Adipose tissue (tissue), 3 donors: ENCODE data around the gene MAPK8IP3. TPM values are rescaled to one million over a fixed set of nuclear protein-coding genes. Genes with fewer than 3 reads are reported as not detected.

Experiments
- H3K27ac ChIP-seq: one replicate; pipeline ENCODE4 v1.5.1; 2013; ENCODE audit warnings: low read depth, low read length
- WGBS, 3 donors: extraction: QIAGEN DNeasy Blood & Tissue Kit; methylation state at CpG; one replicate each; pipeline ENCODE4 v1.1.7; 2013; 5-methylcytosine and 5-hydroxymethylcytosine counted together
- polyA plus RNA-seq, 3 donors: library from polyadenylated mRNA; stranded (reverse); fragments of 200-250 nt; gene quantifications; one replicate each; pipeline ENCODE4 v1.2.3, GENCODE V29; 2013
- donor health status: healthy with polysubstance abuse.
- donor health status: Bipolar disorder and iron deficiency.
- donor health status: healthy.

The MAPK8IP3 gene
- polyA plus RNA-seq, 3 donors: 34.6 to 60.5 (median 43.7) TPM

GRCh38 chr16:1746693-1747195 is 40.7 kb downstream of the MAPK8IP3 start:
- 90 to 93% (median 93%) methylated on average over 30 to 31 of the region's 31 CpGs for WGBS, 3 donors
- H3K27ac ChIP-seq: no peak overlapping the region

DNA sequence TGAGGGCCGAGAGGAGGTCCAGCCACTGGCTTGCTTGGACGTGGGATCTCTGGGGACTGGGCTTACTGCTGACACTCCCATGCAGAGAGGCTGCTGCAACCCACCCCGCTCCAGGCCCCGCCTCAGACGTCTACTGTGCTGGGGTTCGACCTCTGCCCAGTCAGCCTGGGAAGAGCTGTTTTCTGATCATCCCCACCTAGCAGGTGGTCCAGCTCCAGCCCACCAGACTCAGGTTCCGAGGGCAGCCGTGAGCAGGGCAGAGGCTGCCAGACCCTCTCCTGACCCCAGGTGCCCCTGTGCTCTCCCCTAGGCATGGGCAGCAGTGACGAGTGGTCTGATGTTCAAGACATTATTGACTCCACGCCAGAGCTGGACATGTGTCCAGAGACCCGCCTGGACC is 41.9 kb downstream of the MAPK8IP3 start:
- H3K27ac ChIP-seq: no peak overlapping the region
- 82 to 84% (median 83%) methylated on average over 11 of the region's 11 CpGs for WGBS, 3 donors

GRCh38 chr16:1749152-1750117 is 43.4 kb downstream of the MAPK8IP3 start:
- no peak overlapping the region for H3K27ac ChIP-seq
- 95 to 96% (median 96%) methylated on average over 29 of the region's 29 CpGs for WGBS, 3 donors

- no peak overlapping the region for H3K27ac ChIP-seq
- WGBS, 3 donors: 93 to 95% (median 95%) methylated on average over 16 of the region's 16 CpGs
Observed at GRCh38 chr16:1751946-1752345, 46.0 kb downstream of the MAPK8IP3 start.

GRCh38 chr16:1752853-1753252 is 46.9 kb downstream of the MAPK8IP3 start:
- H3K27ac ChIP-seq: no peak overlapping the region
- WGBS, 3 donors: 93 to 96% (median 94%) methylated on average over 14 of the region's 14 CpGs

DNA sequence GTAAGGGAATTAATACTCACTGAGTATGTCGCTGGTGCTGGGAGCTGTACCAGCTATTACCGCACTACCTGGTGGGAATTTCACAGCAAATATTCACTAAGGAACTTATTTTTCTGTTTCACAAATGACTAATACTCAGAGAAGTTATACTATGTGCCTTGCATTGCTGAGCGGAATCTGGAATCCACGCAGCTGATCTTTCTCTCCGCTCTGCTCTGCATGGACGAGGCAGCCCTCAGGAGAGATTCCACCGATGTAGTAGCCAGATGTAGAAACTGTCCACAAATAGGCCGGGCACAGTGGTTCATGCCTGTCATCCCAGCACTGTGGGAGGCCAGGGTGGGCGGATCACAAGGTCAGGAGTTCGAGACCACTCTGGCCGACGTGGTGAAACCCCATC is 48.2 kb downstream of the MAPK8IP3 start:
- WGBS, 3 donors: 89 to 96% (median 96%) methylated on average over 12 of the region's 12 CpGs
- H3K27ac ChIP-seq: no peak overlapping the region

DNA sequence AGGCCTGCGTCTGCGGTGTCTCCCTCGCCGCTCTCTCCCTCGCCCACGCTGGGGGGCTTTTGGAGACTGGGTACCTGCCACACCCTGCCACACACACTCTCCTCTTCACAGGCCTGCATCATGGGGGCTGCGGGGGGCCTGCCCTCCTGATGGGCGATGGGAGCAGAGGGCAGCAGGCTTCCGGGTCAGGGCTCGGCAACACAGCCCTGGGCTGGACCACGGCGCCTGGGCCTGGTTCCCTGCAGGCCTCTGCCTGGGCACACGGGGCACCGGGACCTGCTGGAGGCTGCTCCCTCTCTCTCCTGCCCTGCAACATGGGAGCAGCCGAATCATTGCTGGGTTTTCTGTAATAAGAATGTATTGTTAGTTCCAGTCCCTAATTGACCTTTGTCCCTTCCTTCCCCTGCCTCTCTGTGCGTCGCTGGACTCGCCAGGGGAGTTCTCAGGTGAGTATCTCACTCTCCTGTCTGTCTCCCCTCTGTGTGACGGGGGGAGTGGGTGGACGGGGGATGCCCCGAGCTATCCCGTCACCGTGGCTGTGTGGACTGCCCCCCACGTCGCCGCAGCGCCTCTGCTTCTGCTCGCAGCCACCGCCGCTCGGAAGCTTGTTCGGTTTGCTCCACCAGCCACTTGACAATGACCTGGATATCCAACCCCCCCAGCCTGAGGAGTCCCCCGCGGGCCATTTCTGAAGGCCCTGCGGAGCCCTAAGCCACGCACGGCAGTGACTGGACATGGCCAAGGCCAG is 51.9 kb downstream of the MAPK8IP3 start:
- 86 to 95% (median 91%) methylated on average over 33 to 37 of the region's 37 CpGs for WGBS, 3 donors
- H3K27ac ChIP-seq: no peak overlapping the region

GRCh38 chr16:1758923-1759322 is 52.9 kb downstream of the MAPK8IP3 start:
- no peak overlapping the region for H3K27ac ChIP-seq
- WGBS, 3 donors: 92 to 95% (median 93%) methylated on average over 18 of the region's 18 CpGs

- 94 to 96% (median 95%) methylated on average over 21 of the region's 21 CpGs for WGBS, 3 donors
- H3K27ac ChIP-seq: no peak overlapping the region
Observed at GRCh38 chr16:1759511-1759910, 53.5 kb downstream of the MAPK8IP3 start.

DNA sequence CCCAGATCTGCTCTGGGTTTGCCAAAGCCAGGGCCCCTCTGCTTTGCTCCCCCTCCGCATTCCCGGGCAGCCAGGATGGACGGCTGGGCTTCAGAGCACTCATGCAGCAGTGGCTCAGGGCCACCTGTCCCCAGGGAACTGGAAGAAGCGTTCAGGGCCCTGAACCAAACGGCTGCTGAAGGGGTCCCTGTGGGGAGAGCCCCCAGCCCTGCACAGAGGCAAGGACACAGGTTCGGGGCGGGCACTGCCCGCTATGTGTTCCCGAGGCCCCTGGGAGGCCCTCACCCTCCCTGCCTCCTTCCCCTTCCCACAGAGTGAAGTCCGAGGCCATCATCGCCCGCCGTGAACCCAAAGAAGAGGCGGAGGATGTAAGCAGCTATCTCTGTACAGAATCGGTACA is 54.9 kb downstream of the MAPK8IP3 start:
- no peak overlapping the region for H3K27ac ChIP-seq
- WGBS, 3 donors: 90 to 94% (median 90%) methylated on average over 11 to 15 of the region's 15 CpGs

DNA sequence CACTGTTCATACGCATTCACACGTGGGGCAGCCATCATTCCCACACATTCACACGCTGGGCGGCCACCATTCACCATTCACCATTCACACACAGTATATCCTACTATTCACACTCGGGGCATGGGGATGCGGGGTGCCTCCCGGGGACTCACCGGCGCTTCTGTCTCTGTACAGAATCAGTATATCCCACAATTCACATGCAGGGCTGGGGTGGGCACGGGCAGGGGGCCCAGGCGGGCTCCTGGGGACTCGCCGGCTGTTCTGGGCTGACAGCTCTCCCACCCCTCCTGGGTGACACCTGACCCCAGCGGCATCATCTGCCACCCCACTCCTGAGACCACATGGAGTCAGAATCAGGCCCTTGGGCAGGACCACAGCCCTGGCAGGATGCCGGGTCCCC is 55.8 kb downstream of the MAPK8IP3 start:
- WGBS, 3 donors: 93 to 96% (median 94%) methylated on average over 11 to 15 of the region's 15 CpGs
- no peak overlapping the region for H3K27ac ChIP-seq

- no peak overlapping the region for H3K27ac ChIP-seq
- WGBS, 3 donors: 88 to 92% (median 88%) methylated on average over 30 of the region's 30 CpGs
Observed at GRCh38 chr16:1762196-1762878, 56.3 kb downstream of the MAPK8IP3 start.

- WGBS, 3 donors: 87 to 89% (median 88%) methylated on average over 23 to 24 of the region's 24 CpGs
- H3K27ac ChIP-seq: no peak overlapping the region
Observed at GRCh38 chr16:1762879-1763520, 57.0 kb downstream of the MAPK8IP3 start.

DNA sequence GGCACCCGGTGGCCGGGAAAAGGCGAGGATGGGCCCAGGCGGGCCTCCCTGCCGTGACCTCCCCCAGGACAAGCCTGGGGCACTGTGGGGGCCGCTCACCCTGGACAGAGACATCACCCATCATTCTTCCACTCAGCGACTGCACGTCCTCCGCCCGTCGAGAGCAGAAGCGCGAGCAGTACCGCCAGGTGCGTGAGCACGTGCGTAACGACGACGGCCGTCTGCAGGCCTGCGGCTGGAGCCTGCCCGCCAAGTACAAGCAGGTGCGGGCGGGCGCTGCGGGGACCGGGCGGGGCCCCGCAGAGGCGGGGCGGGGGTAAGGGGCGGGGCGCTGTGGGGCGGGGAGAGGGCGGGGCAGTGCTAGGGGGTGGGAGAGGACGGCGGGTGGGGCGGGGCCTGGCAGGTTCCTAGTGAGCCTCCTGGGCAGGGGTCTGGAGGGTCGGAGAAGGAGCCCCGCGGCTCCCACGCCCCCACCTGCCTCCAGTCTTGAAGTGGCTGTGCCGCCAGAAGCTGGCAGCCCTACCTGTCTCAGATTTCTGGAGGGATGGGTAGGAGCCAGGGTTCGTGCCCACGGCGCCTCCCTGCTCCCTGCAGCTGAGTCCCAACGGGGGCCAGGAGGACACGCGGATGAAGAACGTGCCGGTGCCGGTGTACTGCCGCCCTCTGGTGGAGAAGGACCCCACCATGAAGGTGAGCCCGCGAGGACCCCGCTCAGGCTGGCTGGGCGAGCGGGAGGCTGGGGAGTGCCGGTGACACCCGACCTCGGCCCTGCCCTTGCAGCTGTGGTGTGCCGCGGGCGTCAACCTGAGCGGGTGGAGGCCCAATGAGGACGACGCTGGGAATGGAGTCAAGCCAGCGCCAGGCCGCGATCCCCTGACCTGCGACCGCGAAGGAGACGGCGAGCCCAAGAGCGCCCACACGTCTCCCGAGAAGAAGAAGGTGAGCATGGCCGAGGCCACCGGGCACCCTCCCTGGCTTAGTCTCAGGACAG is 57.8 kb downstream of the MAPK8IP3 start:
- 82 to 85% (median 84%) methylated on average over 60 to 81 of the region's 81 CpGs for WGBS, 3 donors
- H3K27ac ChIP-seq: no peak overlapping the region

- no peak overlapping the region for H3K27ac ChIP-seq
- 94% methylated on average over 21 of the region's 21 CpGs for WGBS, 3 donors
Observed at GRCh38 chr16:1764971-1765370, 59.0 kb downstream of the MAPK8IP3 start.

GRCh38 chr16:1765826-1766225 is 59.8 kb downstream of the MAPK8IP3 start:
- WGBS, 3 donors: 89 to 91% (median 90%) methylated on average over 22 of the region's 22 CpGs
- no peak overlapping the region for H3K27ac ChIP-seq

DNA sequence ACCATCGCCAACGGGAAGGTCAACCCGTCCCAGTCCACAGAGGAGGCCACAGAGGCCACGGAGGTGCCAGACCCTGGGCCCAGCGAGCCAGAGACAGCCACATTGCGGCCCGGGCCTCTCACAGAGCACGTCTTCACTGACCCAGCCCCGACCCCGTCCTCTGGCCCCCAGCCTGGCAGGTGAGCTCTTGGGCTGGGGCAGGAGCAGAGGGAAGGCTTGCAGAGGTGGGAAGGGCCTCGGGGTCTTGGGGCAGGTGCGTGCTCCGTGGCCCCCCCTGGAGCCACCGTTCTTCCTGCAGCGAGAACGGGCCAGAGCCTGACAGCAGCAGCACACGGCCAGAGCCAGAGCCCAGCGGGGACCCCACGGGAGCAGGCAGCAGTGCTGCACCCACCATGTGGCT is 60.2 kb downstream of the MAPK8IP3 start:
- H3K27ac ChIP-seq: no peak overlapping the region
- 89 to 92% (median 91%) methylated on average over 19 of the region's 19 CpGs for WGBS, 3 donors
